Stimulated activated CD8-positive, alpha-beta memory T cell treated with anti-CD3 and anti-CD28 coated beads, Interleukin-15, amount 100 ng/mL, for 1 hour (primary cell): ENCODE data around the gene SMYD3.
"Not testable (repeated sequence)": the region's sequence is repeated elsewhere in the genome, so short reads cannot be mapped to it uniquely, and the experiment has no call there.

ENCODE experiments used
- DNase-seq: peaks from one replicate; pipeline ENCODE4 v3.0.0-alpha.2; 2020; ENCODE audit warnings: low read depth

SMYD3 gene

GRCh38 chr1:246107516-246108277 is 399.4 kb downstream of the SMYD3 start:
- no peak for DNase-seq

GRCh38 chr1:246106342-246106763 is 400.7 kb downstream of the SMYD3 start:
- no peak for DNase-seq

GRCh38 chr1:246104927-246105326 is 402.2 kb downstream of the SMYD3 start:
- DNase-seq: no peak

GRCh38 chr1:246099570-246099969 is 407.5 kb downstream of the SMYD3 start:
- DNase-seq: no peak

GRCh38 chr1:246096356-246096755 is 410.7 kb downstream of the SMYD3 start:
- no peak for DNase-seq

- DNase-seq: no peak
Measured at GRCh38 chr1:246095443-246095842, 411.6 kb downstream of the SMYD3 start.

- DNase-seq: no peak
Measured at GRCh38 chr1:246093230-246093629, 413.8 kb downstream of the SMYD3 start.

GRCh38 chr1:246092136-246092535 is 414.9 kb downstream of the SMYD3 start:
- no peak for DNase-seq

GRCh38 chr1:246091477-246091876 is 415.6 kb downstream of the SMYD3 start:
- DNase-seq: no peak

- no peak for DNase-seq
Measured at GRCh38 chr1:246086191-246086590, 420.9 kb downstream of the SMYD3 start.

GRCh38 chr1:246083416-246083815 is 423.7 kb downstream of the SMYD3 start:
- no peak for DNase-seq

GRCh38 chr1:246081856-246082668 is 425.0 kb downstream of the SMYD3 start:
- no peak for DNase-seq

- DNase-seq: no peak
Measured at GRCh38 chr1:246081138-246081702, 425.9 kb downstream of the SMYD3 start.

GRCh38 chr1:246080031-246080430 is 427.0 kb downstream of the SMYD3 start:
- no peak for DNase-seq

GRCh38 chr1:246078888-246079252 is 428.2 kb downstream of the SMYD3 start:
- no peak for DNase-seq

GRCh38 chr1:246078126-246078887 is 428.8 kb downstream of the SMYD3 start:
- DNase-seq: no peak

- no peak for DNase-seq
Measured at GRCh38 chr1:246077476-246077875, 429.6 kb downstream of the SMYD3 start.

- DNase-seq: no peak
Measured at GRCh38 chr1:246074421-246074820, 432.7 kb downstream of the SMYD3 start.

GRCh38 chr1:246072456-246072955 is 434.6 kb downstream of the SMYD3 start:
- DNase-seq: no peak

GRCh38 chr1:246071981-246072380 is 435.1 kb downstream of the SMYD3 start:
- not testable (repeated sequence) for DNase-seq

- DNase-seq: not testable (repeated sequence)
Measured at GRCh38 chr1:246071561-246071960, 435.5 kb downstream of the SMYD3 start.

- DNase-seq: no peak
Measured at GRCh38 chr1:246069581-246069980, 437.5 kb downstream of the SMYD3 start.
